ENCODE measurements around the gene OR8I2.

GRCh38 chr11:56049487-56049886 is 43.6 kb upstream of the OR8I2 start:
- no peak for TF ChIP-seq CTCF (IDR thresholded peaks at IDR 0.05)
- no peak for TF ChIP-seq POLR2A (IDR thresholded peaks at IDR 0.05)
- TF ChIP-seq POLR2AphosphoS5 (IDR thresholded peaks at IDR 0.05): no peak

Data from breast epithelium (tissue), 3 donors.